ENCODE measurements around the gene GCA. TPM values are rescaled to one million over a fixed set of nuclear protein-coding genes. Genes with fewer than 3 reads are reported as not detected.

Gene GCA
- total and polyA plus RNA-seq, 2 of the 4 experiments (the other 2 are of a cell fraction) = 2.2 to 3.6 TPM

GRCh38 chr2:162317058-162317742, 26.7 kb upstream of the GCA start:
- BruUV-seq (replicated peaks) = no TSS peak
- intact Hi-C loops (cut with micrococcal nuclease) (no loop called here), dilution Hi-C loops (cut with HindIII; ENCODE audit: low sequenced_read_pairs, unreplicated experiment) (no loop called here), in situ Hi-C loops (cut with MboI; ENCODE audit: low sequenced_read_pairs) (loop anchor here (25.0 kb wide), 1 partner anchor 330 kb away; no protein-coding TSS in a partner anchor)
- Histone ChIP-seq H3K4me1 (ENCODE audit: control insufficient read depth, insufficient read depth, low read length) (no peaks in the 10 kb centered on the region), H2AK9ac (replicated peaks; ENCODE audit: low read depth, low read length, poor library complexity) (peak overlapping the region; percentile 77), H3K27ac (ENCODE audit: insufficient read depth, low read length) (no peak overlapping the region), H2BK15ac (ENCODE audit: low read depth, low read length) (no peak overlapping the region), H2BK20ac (ENCODE audit: low read depth, low read length) (no peak overlapping the region), H4K20me1 (ENCODE audit: insufficient read depth, low read length) (no peaks in the 10 kb centered on the region), H2AK5ac (ENCODE audit: low read depth, low read length) (no peak overlapping the region), H4K91ac (ENCODE audit: insufficient read depth, low read depth, low read length) (no peak overlapping the region), H3K18ac (ENCODE audit: low read depth, low read length) (no peak overlapping the region), H3K9ac (ENCODE audit: low read depth, low read length) (no peak overlapping the region), H3K4me3 (ENCODE audit: insufficient read depth, low read depth, low read length) (no peak overlapping the region), H3K9me1 (ENCODE audit: insufficient read depth, low read length) (no peaks in the 10 kb centered on the region), H3K79me1 (ENCODE audit: low read depth in 1 of 2, low read length in 2 of 2) (no peaks in the 10 kb centered on the region), H3K23ac (ENCODE audit: low read depth, low read length) (peak overlapping the region; percentile 41; the same call in 1 of the 2 replicates), H2AFZ (replicated peaks; ENCODE audit: low read length, poor library complexity) (no peak overlapping the region), H4K5ac (ENCODE audit: low read depth, low read length) (no peak overlapping the region), H3K27me3 (ENCODE audit: control insufficient read depth, insufficient read depth, low read length) (no peaks in the 10 kb centered on the region), H4K8ac (ENCODE audit: low read depth in 2 of 2, low read length in 2 of 2) (0 out of 4 replicates have a peak overlapping the region, but pooled peaks of 1 of the 2 experiments have one; percentile 76), H3K56ac (ENCODE audit: extremely low read depth, insufficient read depth, low read length) (no peak overlapping the region), H3K14ac (replicated peaks; ENCODE audit: low read depth, low read length) (no peak overlapping the region), H3K4ac (ENCODE audit: low read depth, low read length) (no peak overlapping the region), H2BK120ac (ENCODE audit: low read depth, low read length) (no peak overlapping the region), H2BK5ac (ENCODE audit: low read depth, low read length, poor library complexity, severe bottlenecking) (no peak overlapping the region), H3K4me2 (ENCODE audit: low read depth, low read length) (no peak overlapping the region; the same call in 1 of the 2 replicates), H3K36me3 (ENCODE audit: control insufficient read depth, insufficient read depth, low read length) (no peaks in the 10 kb centered on the region), H3K9me3 (ENCODE audit: control insufficient read depth, insufficient read depth, low read length) (no peaks in the 10 kb centered on the region)
- no CpG with 5 or more reads among the region's 3 CpGs for WGBS, 2 experiments (ENCODE audit: extremely low coverage in 2 of 2, insufficient read length in 1 of 2)
- ChIA-PET POLR2A (ENCODE audit: unreplicated experiment) (interaction anchor here (0.6 kb wide), 1 partner anchor 11 kb away, joined by 3 read pairs; no protein-coding TSS in a partner anchor), CTCF (no interaction called here)
- DNase-seq (no peak), ATAC-seq (ENCODE audit: low read depth) (no peak)
- no peak for TF ChIP-seq RAD21 (IDR thresholded peaks at IDR 0.05; ENCODE audit: low read length)
- no peak for TF ChIP-seq MAZ (IDR thresholded peaks at IDR 0.05; ENCODE audit: borderline replicate concordance, low read depth, low read length)
- no peak for TF ChIP-seq USF2 (IDR thresholded peaks at IDR 0.05; ENCODE audit: low read depth, low read length)
- TF ChIP-seq POLR2A (IDR thresholded peaks at IDR 0.05; ENCODE audit: low read depth, low read length) = no peak
- TF ChIP-seq, protein P1, sequence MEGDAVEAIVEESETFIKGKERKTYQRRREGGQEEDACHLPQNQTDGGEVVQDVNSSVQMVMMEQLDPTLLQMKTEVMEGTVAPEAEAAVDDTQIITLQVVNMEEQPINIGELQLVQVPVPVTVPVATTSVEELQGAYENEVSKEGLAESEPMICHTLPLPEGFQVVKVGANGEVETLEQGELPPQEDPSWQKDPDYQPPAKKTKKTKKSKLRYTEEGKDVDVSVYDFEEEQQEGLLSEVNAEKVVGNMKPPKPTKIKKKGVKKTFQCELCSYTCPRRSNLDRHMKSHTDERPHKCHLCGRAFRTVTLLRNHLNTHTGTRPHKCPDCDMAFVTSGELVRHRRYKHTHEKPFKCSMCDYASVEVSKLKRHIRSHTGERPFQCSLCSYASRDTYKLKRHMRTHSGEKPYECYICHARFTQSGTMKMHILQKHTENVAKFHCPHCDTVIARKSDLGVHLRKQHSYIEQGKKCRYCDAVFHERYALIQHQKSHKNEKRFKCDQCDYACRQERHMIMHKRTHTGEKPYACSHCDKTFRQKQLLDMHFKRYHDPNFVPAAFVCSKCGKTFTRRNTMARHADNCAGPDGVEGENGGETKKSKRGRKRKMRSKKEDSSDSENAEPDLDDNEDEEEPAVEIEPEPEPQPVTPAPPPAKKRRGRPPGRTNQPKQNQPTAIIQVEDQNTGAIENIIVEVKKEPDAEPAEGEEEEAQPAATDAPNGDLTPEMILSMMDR (conservative IDR thresholded peaks at IDR 0.05; ENCODE audit: low read depth, low read length) = no peak
- TF ChIP-seq FOS (IDR thresholded peaks at IDR 0.05; ENCODE audit: low read depth, low read length) = no peak
- TF ChIP-seq NFE2L2 (IDR thresholded peaks at IDR 0.05; ENCODE audit: low read depth, low read length) = no peak
- no peak for TF ChIP-seq ELK1 (IDR thresholded peaks at IDR 0.05; ENCODE audit: borderline replicate concordance, low read depth, low read length)
- TF ChIP-seq BHLHE40 (IDR thresholded peaks at IDR 0.05; ENCODE audit: low read depth, low read length) = no peak

Data from IMR-90 (cell line).